ENCODE data around the gene LAMC1.

LAMC1 gene

GRCh38 chr1:183077097-183077496 lies 53.9 kb downstream of the LAMC1 start:
- in situ Hi-C loops (cut with HindIII; ENCODE audit: low sequenced_read_pairs), result no loop called here

DNA sequence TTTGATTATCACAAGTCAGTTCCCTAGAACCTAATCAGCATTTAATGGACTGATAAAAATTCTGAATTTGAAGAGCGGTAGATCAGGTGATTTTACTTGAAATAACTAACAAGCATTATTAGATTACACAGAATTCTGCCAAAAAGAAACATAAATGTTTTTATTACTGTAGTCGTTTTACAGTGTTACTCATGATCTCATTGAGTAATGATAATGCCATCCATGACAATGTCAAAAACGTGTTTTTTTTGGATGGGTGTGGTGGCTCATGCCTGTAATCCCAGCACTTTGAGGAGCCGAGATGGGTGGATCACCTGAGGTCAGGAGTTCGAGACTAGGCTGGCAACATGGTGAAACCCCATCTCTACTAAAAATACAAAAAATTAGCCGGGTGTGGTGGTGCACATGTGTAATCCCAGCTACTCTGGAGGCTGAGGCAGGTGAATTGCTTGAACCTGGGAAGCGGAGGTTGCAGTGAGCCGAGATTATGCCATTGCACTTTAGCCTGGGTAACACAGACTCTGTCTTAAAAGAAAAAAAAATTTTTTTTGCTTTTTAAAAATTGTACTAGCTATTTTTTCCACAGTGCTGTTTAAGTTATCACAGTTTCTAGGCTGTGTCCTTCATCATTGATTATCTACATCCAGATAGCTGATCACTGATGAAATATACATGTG lies 56.6 kb downstream of the LAMC1 start:
- in situ Hi-C loops (cut with HindIII; ENCODE audit: low sequenced_read_pairs), result no loop called here

- in situ Hi-C loops (cut with HindIII; ENCODE audit: low sequenced_read_pairs), result no loop called here
Observed at GRCh38 chr1:183080406-183080805, 57.2 kb downstream of the LAMC1 start.

GRCh38 chr1:183081402-183082120 lies 58.3 kb downstream of the LAMC1 start:
- in situ Hi-C loops (cut with HindIII; ENCODE audit: low sequenced_read_pairs), result no loop called here

GRCh38 chr1:183082650-183083049 lies 59.4 kb downstream of the LAMC1 start:
- in situ Hi-C loops (cut with HindIII; ENCODE audit: low sequenced_read_pairs), result no loop called here

GRCh38 chr1:183087001-183087400 lies 63.8 kb downstream of the LAMC1 start:
- in situ Hi-C loops (cut with HindIII; ENCODE audit: low sequenced_read_pairs), result no loop called here

GRCh38 chr1:183089025-183089639 lies 65.9 kb downstream of the LAMC1 start:
- in situ Hi-C loops (cut with HindIII; ENCODE audit: low sequenced_read_pairs), result no loop called here

DNA sequence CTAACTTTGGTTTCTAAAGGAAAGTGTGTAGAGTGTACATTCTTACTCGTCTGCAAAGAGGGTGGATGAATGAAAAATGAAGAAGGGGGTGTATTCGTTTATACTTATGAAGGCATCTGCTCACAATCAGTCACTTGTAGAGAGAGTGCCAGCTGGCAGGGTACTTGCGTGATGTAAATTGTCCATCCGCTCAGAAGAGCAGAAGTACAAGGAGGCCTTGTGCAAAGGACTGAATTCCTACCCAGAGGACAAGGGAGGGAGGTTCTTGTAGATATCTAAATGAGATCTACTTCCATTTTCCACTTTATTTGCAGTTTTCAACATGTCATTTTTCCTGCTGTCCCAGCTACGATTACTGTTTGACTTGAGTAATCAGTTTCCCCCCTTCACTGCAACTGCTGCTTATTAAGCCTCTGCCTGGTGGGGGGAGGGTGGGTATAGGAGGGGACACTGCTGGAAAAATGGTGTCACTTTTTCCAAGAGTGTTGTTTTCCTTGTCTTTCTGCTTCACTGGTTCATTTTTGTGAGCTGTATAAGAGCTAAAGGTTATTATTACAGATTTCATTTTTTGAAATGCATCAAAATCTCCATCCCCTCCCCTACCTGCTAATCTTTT lies 67.3 kb downstream of the LAMC1 start:
- in situ Hi-C loops (cut with HindIII; ENCODE audit: low sequenced_read_pairs), result no loop called here

- in situ Hi-C loops (cut with HindIII; ENCODE audit: low sequenced_read_pairs), result no loop called here
Observed at GRCh38 chr1:183091181-183091580, 68.0 kb downstream of the LAMC1 start.

- in situ Hi-C loops (cut with HindIII; ENCODE audit: low sequenced_read_pairs), result no loop called here
Observed at GRCh38 chr1:183092350-183092749, 69.1 kb downstream of the LAMC1 start.

DNA sequence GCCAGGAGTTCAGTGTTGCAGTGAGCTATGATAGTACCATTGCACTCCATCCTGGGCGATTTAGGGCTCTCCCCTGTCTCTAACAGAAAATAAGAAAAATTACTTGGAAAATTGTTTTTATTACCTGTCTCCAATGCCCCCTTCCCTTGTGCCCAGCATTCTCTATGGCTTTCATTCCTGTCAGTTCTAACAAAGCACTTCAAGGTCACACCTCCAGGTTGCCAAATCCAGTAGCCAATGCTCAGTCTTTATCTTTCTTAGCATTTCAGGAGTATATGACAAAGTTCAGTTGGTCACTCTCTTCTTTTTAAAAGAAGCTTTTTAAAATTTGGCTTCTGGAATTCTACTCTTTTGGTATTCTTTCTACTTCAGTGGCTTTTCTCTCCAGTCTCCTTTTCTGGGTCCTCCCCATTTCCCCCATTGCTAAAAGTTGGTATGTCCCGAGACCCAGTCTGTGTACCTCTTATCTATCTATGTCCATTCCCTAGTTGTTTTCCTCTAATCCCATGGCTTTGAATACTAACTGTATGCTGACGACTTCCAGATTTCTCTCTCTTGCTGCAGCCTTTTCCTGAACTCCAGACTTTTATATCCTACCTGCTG lies 69.9 kb downstream of the LAMC1 start:
- in situ Hi-C loops (cut with HindIII; ENCODE audit: low sequenced_read_pairs), result no loop called here

DNA sequence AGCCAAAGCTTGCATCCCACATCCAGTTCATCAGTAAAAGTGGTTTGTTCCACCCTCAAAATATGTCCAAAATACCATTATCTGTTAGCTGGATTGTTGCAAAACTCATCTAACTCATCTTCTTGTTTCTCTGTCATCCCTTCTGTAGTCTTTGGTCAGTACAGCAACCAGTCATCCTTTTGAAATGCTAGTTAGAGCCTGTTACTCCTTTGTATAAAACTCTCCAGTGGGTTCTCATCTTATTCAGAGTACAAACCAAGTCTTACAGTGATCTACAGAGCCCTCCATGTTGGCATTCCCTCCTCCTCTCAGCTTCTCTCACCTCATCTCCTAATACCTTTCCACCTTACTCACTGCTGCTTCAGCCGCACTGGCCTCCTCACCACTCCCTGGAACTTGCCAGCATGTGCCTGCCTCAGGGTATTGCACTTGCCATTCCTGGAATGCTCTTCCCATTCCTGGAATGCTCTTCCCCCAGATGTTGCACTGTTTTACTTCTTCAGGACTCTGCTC lies 70.6 kb downstream of the LAMC1 start:
- in situ Hi-C loops (cut with HindIII; ENCODE audit: low sequenced_read_pairs), result no loop called here

- in situ Hi-C loops (cut with HindIII; ENCODE audit: low sequenced_read_pairs), result no loop called here
Observed at GRCh38 chr1:183094351-183094750, 71.1 kb downstream of the LAMC1 start.

DNA sequence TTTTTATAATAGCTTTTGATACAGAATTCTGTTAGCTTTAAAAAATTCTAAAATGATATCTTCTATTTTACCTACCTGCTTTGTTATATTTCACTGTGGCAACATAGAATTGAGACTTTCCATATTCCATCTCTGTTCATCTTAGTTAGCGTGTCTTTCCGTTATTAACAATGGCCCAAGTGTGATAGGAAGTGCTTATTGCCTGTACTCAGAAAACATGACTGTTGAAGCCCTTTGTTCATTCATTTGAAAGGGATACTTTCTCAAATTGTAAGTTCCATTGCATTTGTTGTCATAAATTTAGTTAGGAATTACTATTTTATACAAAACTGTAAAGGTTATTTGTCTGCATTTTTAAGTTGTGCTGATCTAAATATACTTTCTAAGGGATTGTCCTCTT lies 73.1 kb downstream of the LAMC1 start:
- in situ Hi-C loops (cut with HindIII; ENCODE audit: low sequenced_read_pairs), result no loop called here

DNA sequence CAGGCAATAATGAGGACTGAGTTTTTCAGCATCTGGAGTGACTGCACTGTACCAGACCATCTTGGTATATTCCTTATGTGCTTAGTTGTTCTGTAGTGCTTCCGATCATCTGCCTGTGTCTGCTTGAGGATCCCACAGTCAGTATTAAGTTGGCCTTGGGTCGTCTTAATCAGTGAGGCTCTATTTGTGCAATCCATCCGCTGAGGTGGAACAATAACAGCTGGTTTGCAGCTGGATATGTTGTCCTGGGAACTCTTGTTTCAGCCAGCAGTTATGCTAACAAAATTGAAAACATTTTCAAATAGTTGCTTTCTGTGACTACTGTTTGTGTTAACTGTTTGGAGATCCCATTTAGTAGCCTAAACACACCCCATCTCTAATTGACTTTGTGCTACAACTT lies 73.7 kb downstream of the LAMC1 start:
- in situ Hi-C loops (cut with HindIII; ENCODE audit: low sequenced_read_pairs), result no loop called here

DNA sequence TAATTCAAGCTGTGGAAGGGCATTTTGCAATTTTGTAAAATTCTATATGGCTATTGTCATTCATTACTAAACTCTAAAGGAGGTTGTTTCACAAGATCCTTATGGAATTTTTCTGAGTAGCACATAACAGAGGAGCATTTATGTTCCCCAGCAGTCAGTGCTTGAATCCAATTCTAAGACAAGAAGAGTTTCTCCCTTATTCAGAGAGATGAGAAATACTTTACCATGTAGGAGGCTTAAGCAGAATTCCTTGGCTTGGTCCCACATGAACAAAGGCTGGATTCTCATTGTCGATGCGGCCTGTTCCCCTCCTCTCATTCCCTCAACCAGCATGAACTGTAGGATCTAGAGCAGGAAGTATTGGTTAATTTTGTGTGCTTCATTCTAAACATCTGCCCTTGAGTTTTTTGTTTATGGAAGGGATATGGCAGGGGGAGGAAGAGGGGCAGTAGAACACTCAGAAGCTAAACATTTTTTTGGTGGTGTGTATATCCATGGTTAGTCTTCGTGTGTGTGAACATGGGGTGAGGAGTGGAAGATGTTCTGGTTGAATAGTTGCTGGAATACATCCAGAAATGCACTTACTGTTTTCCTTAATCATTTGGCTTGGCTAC lies 74.3 kb downstream of the LAMC1 start:
- in situ Hi-C loops (cut with HindIII; ENCODE audit: low sequenced_read_pairs), result no loop called here

DNA sequence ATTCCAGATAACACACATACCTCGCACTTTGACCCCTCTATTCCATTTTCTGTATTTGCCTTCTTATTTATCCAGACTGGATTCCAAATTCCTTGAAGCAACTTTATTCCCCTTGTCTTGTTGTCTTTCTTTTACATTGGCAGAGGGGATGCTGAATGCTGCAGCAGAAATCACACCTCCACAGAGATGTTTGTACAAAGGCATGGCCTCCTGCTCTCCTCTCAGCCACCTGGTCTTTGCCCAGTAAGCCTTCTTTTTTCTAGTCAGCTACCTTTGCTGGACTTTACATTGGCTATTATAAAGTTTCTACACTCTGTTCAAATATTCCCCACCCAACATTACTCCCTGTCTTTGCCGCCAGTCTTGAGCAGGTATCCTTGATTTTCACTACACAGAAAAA lies 75.1 kb downstream of the LAMC1 start:
- in situ Hi-C loops (cut with HindIII; ENCODE audit: low sequenced_read_pairs), result no loop called here

DNA sequence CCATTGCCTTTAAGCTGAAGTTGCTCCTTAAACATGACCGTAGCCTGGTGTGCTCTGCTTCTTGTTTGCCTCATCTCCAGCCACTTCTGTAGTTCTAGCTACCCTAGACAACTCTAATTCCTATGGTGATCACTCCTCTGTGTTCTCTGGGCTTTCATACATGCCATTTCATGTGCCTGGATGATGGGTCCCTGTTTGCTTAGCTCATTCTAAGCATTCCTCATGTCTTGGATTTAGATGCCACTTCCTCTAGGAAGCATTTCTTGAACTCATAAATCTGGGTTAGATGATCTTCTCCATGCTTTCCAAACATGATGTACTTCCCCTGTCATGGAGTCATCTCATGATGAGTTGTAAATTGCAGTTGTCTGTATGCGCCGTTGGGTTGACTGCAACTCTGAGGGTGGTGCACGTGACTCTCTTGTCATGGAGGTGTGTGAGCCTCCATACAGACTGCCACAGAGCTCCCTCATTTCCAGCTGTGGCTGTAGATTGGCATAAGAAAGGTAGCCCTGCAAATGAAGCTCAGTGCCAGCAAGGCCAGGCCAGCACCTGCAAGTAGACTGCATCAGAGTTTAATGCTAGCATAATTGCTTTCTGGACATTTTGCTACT lies 77.2 kb downstream of the LAMC1 start:
- in situ Hi-C loops (cut with HindIII; ENCODE audit: low sequenced_read_pairs), result no loop called here

DNA sequence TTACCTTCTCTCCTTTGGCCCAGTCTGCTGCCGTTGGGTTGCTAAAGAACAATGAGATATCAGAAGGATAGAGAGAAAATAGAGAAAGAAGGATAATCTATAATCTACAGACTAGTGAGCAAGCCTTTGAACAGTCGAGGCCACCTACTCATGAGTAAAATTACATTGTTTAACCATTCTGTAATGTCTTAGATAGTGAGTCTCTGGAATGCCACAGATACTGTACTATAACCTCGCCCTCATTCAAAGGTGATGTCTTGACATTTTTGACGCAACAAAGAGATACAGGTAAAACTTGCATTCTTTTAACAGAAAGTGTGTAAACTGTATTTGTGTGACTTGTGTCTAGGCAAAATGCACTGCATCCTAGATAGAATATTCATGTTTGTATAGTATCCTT lies 77.9 kb downstream of the LAMC1 start:
- in situ Hi-C loops (cut with HindIII; ENCODE audit: low sequenced_read_pairs), result no loop called here

DNA sequence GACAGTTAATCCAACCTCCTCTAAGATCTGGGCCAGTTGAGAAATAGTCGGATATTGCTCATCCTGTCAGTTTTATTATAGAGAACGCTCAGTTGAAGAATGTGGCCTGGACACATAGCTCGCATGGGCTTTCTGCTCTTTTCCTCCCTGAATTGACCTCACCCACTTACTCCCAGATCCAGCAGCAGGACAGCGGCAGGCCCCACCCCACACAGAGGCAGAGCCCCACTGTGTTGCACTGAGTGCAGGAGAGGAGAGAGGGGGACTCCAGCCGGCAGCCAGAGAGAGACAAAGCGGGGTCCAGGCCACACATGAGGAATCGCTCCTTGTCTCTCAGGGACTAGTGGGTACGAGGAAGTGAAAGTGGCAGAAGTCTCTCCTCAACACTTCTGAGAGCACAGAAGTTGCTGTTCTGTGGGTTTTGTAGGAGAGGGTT lies 78.6 kb downstream of the LAMC1 start:
- in situ Hi-C loops (cut with HindIII; ENCODE audit: low sequenced_read_pairs), result no loop called here

Data from DLD1 (cell line).